K562 (cell line): Measurements from ENCODE around the gene UIMC1. TPM values are rescaled to one million over a fixed set of nuclear protein-coding genes. Genes with fewer than 3 reads are reported as not detected.

ENCODE experiments used
- ATAC-seq: fragments of 200-7000 bp; cut with Tn5 transposase; 3 replicates; pipeline ENCODE4 v1.9.1; 2020; ENCODE audit warnings: moderate library complexity
- BruUV-seq: library from RNA; stranded (reverse); fragments of 400-500 nt; replicated peaks from 2 replicates; lab custom pipeline; 2021; lab: Mats Ljungman, UMichigan
- CTCF ChIA-PET: fragments of 300-600 bp; formaldehyde crosslinking; extraction: SDS; loops from one replicate; lab custom pipeline; 2021; ENCODE audit warnings: low intra/inter-chr PET ratio; lab: Yijun Ruan, JAX
- POLR2A ChIA-PET: fragments of 300-600, 350-650 bp; sonication (Branson Sonifier 250); formaldehyde crosslinking; extraction: SDS; loops from one replicate; lab custom pipeline; 2021; ENCODE audit warnings: antibody characterized with exemption, inconsistent platforms; lab: Yijun Ruan, JAX
- DNase-seq, 4 experiments: peaks; one replicate each; pipeline versions ENCODE4 v3.0.0 to v3.0.0-alpha.2; 2011 to 2018; ENCODE audit warnings: low spot score in 3 of 4, mixed read lengths in 3 of 4; ENCODE audit errors: extremely low read depth in 1 of 4
- FAIRE-seq: peaks from 2 replicates; lab custom pipeline; 2011; peaks lifted over from hg19 to GRCh38; lab: Jason Lieb, UNC
- H2AFZ ChIP-seq: 2 replicates; pipeline ENCODE4 v1.6.0; 2011; ENCODE audit warnings: low read depth, low read length, control low read depth, inconsistent platforms
- H3K27ac ChIP-seq: fragments of 200-600 bp; 3 replicates; pipeline ENCODE4 v1.8.0; 2011; ENCODE audit warnings: low read depth, mild to moderate bottlenecking, control low read depth, inconsistent platforms, low read length, moderate library complexity, mixed read lengths; ENCODE audit errors: extremely low read depth
- H3K27me3 ChIP-seq, 2 experiments: fragments of 300-600 bp in 1 of 2; 2 replicates in 1 of 2; 3 replicates in 1 of 2; pipeline versions ENCODE4 v1.6.0 to v1.8.0; 2011; ENCODE audit warnings: inconsistent platforms in 2 of 2, low read length in 2 of 2, mild to moderate bottlenecking in 1 of 2, mixed read lengths in 1 of 2, moderate library complexity in 1 of 2; ENCODE audit not compliant: control insufficient read depth in 2 of 2, insufficient read depth in 2 of 2
- H3K36me3 ChIP-seq: fragments of 300-600 bp; 3 replicates; pipeline ENCODE4 v1.8.0; 2011; ENCODE audit warnings: mild to moderate bottlenecking, low read length, inconsistent platforms; ENCODE audit not compliant: control insufficient read depth, insufficient read depth
- H3K4me1 ChIP-seq, 2 experiments: fragments of 200-600 bp in 1 of 2; replicated peaks in 1 of 2; 2 replicates in 1 of 2; 3 replicates in 1 of 2; pipeline versions ENCODE4 v1.5.1 to v1.8.0; 2011; ENCODE audit warnings: inconsistent platforms in 2 of 2, low read length in 2 of 2, mild to moderate bottlenecking in 1 of 2, mixed read lengths in 1 of 2, moderate library complexity in 1 of 2; ENCODE audit not compliant: control insufficient read depth in 2 of 2, insufficient read depth in 2 of 2
- H3K4me2 ChIP-seq: 2 replicates; pipeline ENCODE4 v1.6.1; 2011; ENCODE audit warnings: low read length, control low read depth, inconsistent platforms, mixed read lengths; ENCODE audit not compliant: insufficient read depth
- H3K4me3 ChIP-seq: fragments of 200-600 bp; sonication (generic), shearing (Covaris generic); 2 replicates; pipeline ENCODE4 v1.5.1; 2016; ENCODE audit warnings: control low read depth, inconsistent platforms
- H3K79me2 ChIP-seq: fragments of 200-600 bp; 3 replicates; pipeline ENCODE4 v1.8.0; 2011; ENCODE audit warnings: low read length, inconsistent platforms; ENCODE audit not compliant: control insufficient read depth, insufficient read depth
- H3K9ac ChIP-seq, 2 experiments: 2 replicates each; pipeline versions ENCODE4 v1.6.0 to v1.6.1; 2011; ENCODE audit warnings: low read depth in 2 of 2, low read length in 2 of 2, control low read depth in 1 of 2, inconsistent platforms in 1 of 2, mild to moderate bottlenecking in 1 of 2, mixed read lengths in 1 of 2; ENCODE audit not compliant: insufficient read depth in 1 of 2
- H3K9me1 ChIP-seq: one replicate; pipeline ENCODE4 v1.6.0; 2011; ENCODE audit warnings: inconsistent platforms, mild to moderate bottlenecking, low read length, moderate library complexity; ENCODE audit not compliant: control insufficient read depth, insufficient read depth
- H3K9me3 ChIP-seq: replicated peaks from 2 replicates; pipeline ENCODE4 v1.5.1; 2011; ENCODE audit warnings: low read depth, low read length, inconsistent platforms; ENCODE audit not compliant: control insufficient read depth, insufficient read depth
- H4K20me1 ChIP-seq: replicated peaks from 2 replicates; pipeline ENCODE4 v1.6.1; 2011; ENCODE audit warnings: low read length, inconsistent platforms, mixed read lengths; ENCODE audit not compliant: control insufficient read depth, insufficient read depth
- CTBP1 ChIP-seq: fragments of 450-650 bp; IDR thresholded peaks from 2 replicates; pipeline ENCODE4 v1.6.1; 2016; ENCODE audit warnings: borderline replicate concordance
- FOS ChIP-seq: IDR thresholded peaks from 3 replicates; pipeline ENCODE4 v1.6.1; 2011; ENCODE audit not compliant: insufficient read length; ENCODE audit errors: extremely low read depth
- HCFC1 ChIP-seq: IDR thresholded peaks from 2 replicates; pipeline ENCODE4 v1.6.1; 2012; ENCODE audit warnings: low read depth, low read length, improper control_type of control experiment
- MED1 ChIP-seq: sonication (generic); formaldehyde crosslinking; IDR thresholded peaks from 2 replicates; pipeline ENCODE4 v1.8.1; 2023; ENCODE audit warnings: missing genetic modification reagents, borderline replicate concordance
- TEAD4 ChIP-seq, 2 experiments: sonication (generic) in 1 of 2; formaldehyde crosslinking in 1 of 2; IDR thresholded peaks; 2 replicates each; pipeline versions ENCODE4 v1.6.1 to v1.8.0; 2012 to 2022; ENCODE audit warnings: borderline replicate concordance in 1 of 2, inconsistent platforms in 1 of 2, low read length in 1 of 2, mild to moderate bottlenecking in 1 of 2, missing genetic modification reagents in 1 of 2
- TRIM24 ChIP-seq, 2 experiments: fragments of 450-650 bp; IDR thresholded peaks; 2 replicates each; pipeline ENCODE4 v1.6.1; 2016
- ZEB2 ChIP-seq: fragments of 450-650 bp; IDR thresholded peaks from 2 replicates; pipeline ENCODE4 v1.6.1; 2016
- ZNF217 ChIP-seq: sonication (generic); formaldehyde crosslinking; IDR thresholded peaks from 2 replicates; pipeline ENCODE4 v1.8.0; 2022; ENCODE audit warnings: mild to moderate bottlenecking, missing genetic modification reagents
- ZNF586 ChIP-seq: fragments of 450-650 bp; formaldehyde crosslinking; conservative IDR thresholded peaks from 2 replicates; pipeline ENCODE4 v1.4.0; 2020; ENCODE audit warnings: mild to moderate bottlenecking, moderate library complexity
- ZNF75A ChIP-seq: fragments of 450-650 bp; formaldehyde crosslinking; IDR thresholded peaks from 2 replicates; pipeline ENCODE4 v1.4.0; 2020; ENCODE audit warnings: mild to moderate bottlenecking
- WGBS: fragments of 100-300 bp; shearing (Covaris generic); methylation state at CpG from one replicate; pipeline ENCODE4 v1.1.6; 2016; ENCODE audit warnings: low coverage, mixed read lengths; ENCODE audit not compliant: insufficient coverage; ENCODE audit errors: missing lambda C conversion rate; 5-methylcytosine and 5-hydroxymethylcytosine counted together
- in situ Hi-C: fragments of 300-500 bp; cut with MboI; formaldehyde crosslinking; loops from 4 replicates; pipeline ENCODE4 v1.15.0; 2018; ENCODE audit warnings: inconsistent platforms, mixed read lengths
- intact Hi-C: fragments of 100-400 bp; cut with micrococcal nuclease; formaldehyde crosslinking; loops from 2 replicates; pipeline ENCODE4 v1.14.2; 2022
- polyA plus RNA-seq, 8 experiments: library from polyadenylated mRNA; depleted of rRNA in 4 of 8; stranded (reverse) in 5 of 8; unstranded in 3 of 8; fragments of >200 nt; fragmentation: Nextera tagmentation in 2 of 8; fragmentation: Illumina TruSeq in 1 of 8; extraction: Ambion mirVana in 2 of 8; extraction: Trizol in 1 of 8; gene quantifications; 2 replicates each; pipeline versions ENCODE4 v1.2.1 to v1.2.3, GENCODE V29; 2011 to 2014; ENCODE audit warnings: inconsistent platforms in 1 of 8, missing spikeins in 1 of 8
- total RNA-seq, 7 experiments: library from RNA; depleted of rRNA in 6 of 7; stranded (reverse); fragments of >200 nt in 6 of 7; fragmentation: Illumina TruSeq in 2 of 7; extraction: Trizol in 2 of 7; gene quantifications; 2 replicates each; pipeline versions ENCODE4 v1.2.1 to v1.2.3, GENCODE V29; 2011 to 2021; ENCODE audit warnings: low replicate concordance in 1 of 7

The UIMC1 gene
- total and polyA plus RNA-seq, 9 of the 15 experiments (the other 6 are each of a cell fraction or from before 2014, with no cell fraction given), result 14.9 to 51.7 (median 36.8) TPM

- Histone ChIP-seq H3K4me3 (no peak overlapping the region), H3K9ac (no peak overlapping the region), H2AFZ (no peak overlapping the region), H3K9me3 (no peaks in the 10 kb centered on the region), H3K79me2 (no peaks in the 10 kb centered on the region), H3K27me3 (peaks cover 24 to 55% of the 10 kb centered on the region in 2 experiments; a peak in 4 of 5 replicates), H3K36me3 (no peaks in the 10 kb centered on the region)
- POLR2A ChIA-PET, result no interaction called here
- ATAC-seq, result no peak
- intact Hi-C loops, result loop anchor here (10.0 kb wide), 1 partner anchor 221 kb away; no protein-coding TSS in a partner anchor
- TF ChIP-seq ZNF586 (CRISPR knock-in tag) (no peak), TRIM24 (IDR thresholded peaks at IDR 0.05) (no peak), HCFC1 (no peak), ZNF217 (CRISPR knock-in tag) (no peak), CTBP1 (no peak), MED1 (no peak), TEAD4 (IDR thresholded peaks at IDR 0.05; ENCODE audit: low read length) (no peak), TEAD4 (CRISPR knock-in tag; IDR thresholded peaks at IDR 0.05; ENCODE audit: borderline replicate concordance) (no peak), ZEB2 (no peak), ZNF75A (no peak), FOS (no peak)
- TF ChIP-seq, all 486 proteins: peak for 0
- DNase-seq (no peak), FAIRE-seq (no peak)
- no peaks in the 10 kb centered on the region; the same call in none of the 2 replicates for H4K20me1 ChIP-seq
- H3K9me1 ChIP-seq, result no peaks in the 10 kb centered on the region
- H3K4me2 ChIP-seq, result no peak overlapping the region
- 15% methylated on average over 6 of the region's 6 CpGs for WGBS
- BruUV-seq, result no TSS peak
- H3K4me1 ChIP-seq, result no peaks in the 10 kb centered on the region
- H3K27ac ChIP-seq, result no peak overlapping the region
- in situ Hi-C loops, result no loop called here
- CTCF ChIA-PET, result no interaction called here
Observed at GRCh38 chr5:176894298-176894697, 112.3 kb downstream of the UIMC1 start.
